Activated gamma-delta T cell (primary cell): ENCODE data around the gene COMMD9.

Experiments used
- DNase-seq: peaks from one replicate; lab custom pipeline; 2025; lab: John Stamatoyannopoulos, UW

COMMD9 gene

GRCh38 chr11:36257351-36257750 is 31.9 kb downstream of the COMMD9 start:
- DNase-seq, result no peak

GRCh38 chr11:36254713-36255112 is 34.5 kb downstream of the COMMD9 start:
- DNase-seq, result no peak

- no peak for DNase-seq
These were observed 36.0 kb downstream of the COMMD9 start for GRCh38 chr11:36253238-36253637.

- no peak for DNase-seq
These were observed 37.4 kb downstream of the COMMD9 start for GRCh38 chr11:36251823-36252222.

GRCh38 chr11:36249246-36249645 is 40.0 kb downstream of the COMMD9 start:
- DNase-seq, result no peak

GRCh38 chr11:36248436-36248835 is 40.8 kb downstream of the COMMD9 start:
- no peak for DNase-seq

- no peak for DNase-seq
These were observed 41.7 kb downstream of the COMMD9 start for GRCh38 chr11:36247493-36247892.

- DNase-seq, result no peak
These were observed 45.6 kb downstream of the COMMD9 start for GRCh38 chr11:36243641-36244040.

GRCh38 chr11:36241497-36241896 is 47.7 kb downstream of the COMMD9 start:
- DNase-seq, result no peak

GRCh38 chr11:36240801-36241200 is 48.4 kb downstream of the COMMD9 start:
- no peak for DNase-seq

- no peak for DNase-seq
These were observed 49.1 kb downstream of the COMMD9 start for GRCh38 chr11:36240173-36240572.

- DNase-seq, result no peak
These were observed 49.6 kb downstream of the COMMD9 start for GRCh38 chr11:36239636-36240035.

- DNase-seq, result no peak
These were observed 50.3 kb downstream of the COMMD9 start for GRCh38 chr11:36238881-36239280.

- no peak for DNase-seq
These were observed 51.1 kb downstream of the COMMD9 start for GRCh38 chr11:36238036-36238631.

- no peak for DNase-seq
These were observed 51.8 kb downstream of the COMMD9 start for GRCh38 chr11:36237391-36237790.

GRCh38 chr11:36235750-36236149 is 53.5 kb downstream of the COMMD9 start:
- no peak for DNase-seq

GRCh38 chr11:36234825-36235224 is 54.4 kb downstream of the COMMD9 start:
- no peak for DNase-seq

- no peak for DNase-seq
These were observed 56.0 kb downstream of the COMMD9 start for GRCh38 chr11:36233204-36233603.

GRCh38 chr11:36230779-36231699 is 58.2 kb downstream of the COMMD9 start:
- no peak for DNase-seq

- DNase-seq, result no peak
These were observed 60.0 kb downstream of the COMMD9 start for GRCh38 chr11:36229091-36229705.

- no peak for DNase-seq
These were observed 60.5 kb downstream of the COMMD9 start for GRCh38 chr11:36228689-36229088.

GRCh38 chr11:36227044-36227443 is 62.2 kb downstream of the COMMD9 start:
- no peak for DNase-seq
